Nephron (organoid): ENCODE results near the gene CAMTA1.

ENCODE experiments used
- H3K27ac Mint-ChIP-seq, 3 experiments: 2 replicates each; pipeline ENCODE4 v1.8.0; 2020; ENCODE audit warnings: mixed read lengths in 3 of 3, mild to moderate bottlenecking in 2 of 3, moderate library complexity in 1 of 3
- H3K27me3 Mint-ChIP-seq: 2 replicates; pipeline ENCODE4 v1.8.0; 2021; ENCODE audit warnings: low read depth, mild to moderate bottlenecking, moderate library complexity, mixed read lengths
- H3K36me3 Mint-ChIP-seq: 2 replicates; pipeline ENCODE4 v1.8.0; 2020; ENCODE audit warnings: low read depth, mixed read lengths
- H3K4me1 Mint-ChIP-seq: 2 replicates; pipeline ENCODE4 v1.8.0; 2020; ENCODE audit warnings: mixed read lengths
- H3K4me3 Mint-ChIP-seq, 3 experiments: 2 replicates each; pipeline ENCODE4 v1.8.0; 2020; ENCODE audit warnings: mild to moderate bottlenecking in 3 of 3, mixed read lengths in 3 of 3, moderate library complexity in 2 of 3
- H3K9me3 Mint-ChIP-seq: 2 replicates; pipeline ENCODE4 v1.8.0; 2020; ENCODE audit warnings: mixed read lengths
- TF ChIP-seq, protein P1 (sequence below), 3 experiments: fragments of 200-600 bp; sonication (generic); IDR thresholded peaks; one replicate each; pipeline ENCODE4 v1.5.0; 2021; ENCODE audit warnings: antibody characterized with exemption in 3 of 3; ENCODE audit not compliant: unreplicated experiment in 3 of 3

The CAMTA1 gene

DNA sequence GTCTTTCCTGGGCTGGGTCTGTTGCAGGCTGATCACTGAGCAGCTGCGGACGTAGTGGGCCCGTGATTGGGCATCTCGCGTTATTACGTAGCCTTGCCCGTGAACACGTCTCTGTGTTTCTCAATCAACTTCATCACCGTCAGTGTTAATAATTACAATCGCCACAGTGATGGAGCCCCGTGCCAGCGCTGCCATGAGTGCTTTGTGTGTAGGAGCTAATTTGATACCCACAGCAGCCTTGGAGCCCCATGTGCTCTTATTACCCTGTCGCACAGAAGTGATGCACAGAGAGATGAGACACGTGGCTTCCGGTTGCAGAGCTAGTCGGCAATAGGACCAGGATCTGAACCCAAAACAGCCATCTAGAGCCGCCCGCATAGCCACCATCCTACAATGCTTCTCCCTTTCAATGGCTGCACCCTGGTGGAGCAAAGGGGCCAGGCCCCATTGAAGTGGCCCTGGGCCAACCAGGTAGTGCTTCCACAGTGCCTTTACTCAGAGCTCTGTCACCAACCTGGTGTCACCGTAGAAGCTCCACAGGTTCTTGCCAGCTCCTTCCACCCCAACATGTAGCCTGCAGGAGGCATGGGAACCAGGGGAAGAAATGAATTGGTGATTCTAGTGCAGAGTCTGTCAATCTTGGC, 587.3 kb downstream of the CAMTA1 start:
- TF ChIP-seq, protein P1, sequence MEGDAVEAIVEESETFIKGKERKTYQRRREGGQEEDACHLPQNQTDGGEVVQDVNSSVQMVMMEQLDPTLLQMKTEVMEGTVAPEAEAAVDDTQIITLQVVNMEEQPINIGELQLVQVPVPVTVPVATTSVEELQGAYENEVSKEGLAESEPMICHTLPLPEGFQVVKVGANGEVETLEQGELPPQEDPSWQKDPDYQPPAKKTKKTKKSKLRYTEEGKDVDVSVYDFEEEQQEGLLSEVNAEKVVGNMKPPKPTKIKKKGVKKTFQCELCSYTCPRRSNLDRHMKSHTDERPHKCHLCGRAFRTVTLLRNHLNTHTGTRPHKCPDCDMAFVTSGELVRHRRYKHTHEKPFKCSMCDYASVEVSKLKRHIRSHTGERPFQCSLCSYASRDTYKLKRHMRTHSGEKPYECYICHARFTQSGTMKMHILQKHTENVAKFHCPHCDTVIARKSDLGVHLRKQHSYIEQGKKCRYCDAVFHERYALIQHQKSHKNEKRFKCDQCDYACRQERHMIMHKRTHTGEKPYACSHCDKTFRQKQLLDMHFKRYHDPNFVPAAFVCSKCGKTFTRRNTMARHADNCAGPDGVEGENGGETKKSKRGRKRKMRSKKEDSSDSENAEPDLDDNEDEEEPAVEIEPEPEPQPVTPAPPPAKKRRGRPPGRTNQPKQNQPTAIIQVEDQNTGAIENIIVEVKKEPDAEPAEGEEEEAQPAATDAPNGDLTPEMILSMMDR (IDR thresholded peaks at IDR 0.05; ENCODE audit: unreplicated experiment in 3 of 3), result no peak
- peaks cover 36% of the 10 kb centered on the region for H3K27me3 Mint-ChIP-seq
- H3K4me1 Mint-ChIP-seq, result peaks cover 6% of the 10 kb centered on the region
- H3K27ac Mint-ChIP-seq, result no peak overlapping the region
- H3K36me3 Mint-ChIP-seq, result no peaks in the 10 kb centered on the region
- no peak overlapping the region for H3K4me3 Mint-ChIP-seq
- no peaks in the 10 kb centered on the region for H3K9me3 Mint-ChIP-seq

DNA sequence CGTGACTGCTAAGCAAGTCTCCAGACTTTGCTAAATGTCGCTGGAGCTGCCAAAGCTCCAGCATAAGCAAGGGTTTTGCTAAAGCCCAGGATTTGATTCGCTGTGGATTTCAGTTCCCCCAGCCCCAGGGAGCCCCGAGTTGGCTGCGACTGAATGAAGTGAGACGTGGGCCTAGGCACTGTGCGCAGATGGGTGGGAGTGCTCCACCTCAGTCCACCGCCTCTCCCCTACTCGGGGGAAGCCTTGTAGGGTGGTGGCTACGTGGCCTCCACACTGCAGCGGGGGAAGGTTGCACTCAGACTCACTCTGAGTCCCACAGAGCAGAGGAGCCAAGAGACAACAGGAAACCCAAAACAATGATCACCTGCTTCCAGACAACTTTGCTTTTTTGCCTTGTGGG, 588.0 kb downstream of the CAMTA1 start:
- no peaks in the 10 kb centered on the region for H3K36me3 Mint-ChIP-seq
- no peaks in the 10 kb centered on the region for H3K9me3 Mint-ChIP-seq
- H3K4me1 Mint-ChIP-seq, result peaks cover 10% of the 10 kb centered on the region
- H3K27ac Mint-ChIP-seq, result no peak overlapping the region
- H3K27me3 Mint-ChIP-seq, result peaks cover 29% of the 10 kb centered on the region
- no peak overlapping the region for H3K4me3 Mint-ChIP-seq
- TF ChIP-seq, protein P1 (IDR thresholded peaks at IDR 0.05; ENCODE audit: unreplicated experiment in 3 of 3), result no peak

DNA sequence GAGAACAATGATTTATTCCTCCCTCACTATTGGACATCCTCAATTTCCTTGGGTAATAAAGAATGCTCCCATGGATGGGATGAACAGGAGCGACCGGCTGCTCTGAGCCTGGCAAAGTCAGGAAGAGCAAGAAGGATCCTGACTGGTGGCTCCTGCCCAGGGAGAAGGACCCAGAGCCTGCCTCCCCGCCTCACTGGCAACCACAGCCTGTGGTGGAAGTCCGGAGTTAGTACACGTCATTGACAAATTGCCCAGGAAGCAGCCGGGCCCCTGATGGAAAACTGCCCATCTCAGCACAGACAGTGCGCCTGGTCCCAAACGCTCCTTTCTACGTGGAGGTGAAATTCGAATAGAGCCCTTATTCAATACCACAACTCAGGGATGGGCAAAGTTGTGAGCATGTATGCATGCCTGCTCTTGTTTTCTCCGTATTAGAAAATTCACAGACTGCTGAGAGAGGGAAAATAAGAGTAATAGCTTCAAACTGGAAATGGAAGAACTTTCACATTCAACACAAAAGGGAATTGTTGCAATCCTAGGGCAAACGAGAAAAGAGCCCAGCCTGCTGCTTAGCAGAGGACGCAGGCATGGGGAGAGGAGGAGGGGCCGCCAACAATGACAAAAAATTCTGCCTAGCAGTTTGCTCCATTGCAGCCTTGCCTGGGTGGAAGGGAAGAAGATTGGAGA, 588.8 kb downstream of the CAMTA1 start:
- Mint-ChIP-seq H3K4me3 (no peak overlapping the region), H3K27me3 (peaks cover 29% of the 10 kb centered on the region), H3K4me1 (peaks cover 14% of the 10 kb centered on the region), H3K27ac (no peak overlapping the region), H3K36me3 (no peaks in the 10 kb centered on the region), H3K9me3 (no peaks in the 10 kb centered on the region)
- TF ChIP-seq, protein P1 (IDR thresholded peaks at IDR 0.05; ENCODE audit: unreplicated experiment in 3 of 3), result no peak

DNA sequence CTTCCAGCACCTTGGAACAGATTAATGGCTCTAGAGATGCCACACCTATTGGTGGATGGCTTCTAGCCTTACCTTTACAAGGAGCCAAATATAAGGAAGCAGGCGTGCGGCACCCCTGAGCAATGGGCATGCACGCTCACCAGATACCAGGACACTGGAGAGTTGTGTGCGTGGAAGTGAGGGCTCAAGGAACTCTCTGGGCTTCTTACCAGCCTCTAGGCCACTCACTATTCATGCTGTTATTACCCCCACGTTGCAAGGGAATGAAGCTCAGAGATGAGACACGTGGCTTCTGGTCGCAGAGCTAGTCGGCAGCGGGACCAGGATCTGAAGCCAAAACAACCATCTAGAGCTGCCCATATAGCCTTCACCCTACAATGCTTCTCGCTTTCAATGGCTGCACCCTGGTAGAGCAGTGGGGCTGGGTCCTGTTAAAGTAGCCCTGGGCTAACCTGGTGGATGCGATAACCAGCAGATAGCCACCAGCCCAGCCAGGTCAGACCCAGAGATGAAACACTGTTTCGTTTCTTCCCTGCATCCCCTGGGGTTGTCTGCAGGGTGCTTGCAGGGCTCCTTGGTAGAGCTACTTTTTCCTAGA, 589.4 kb downstream of the CAMTA1 start:
- no peak overlapping the region for H3K27ac Mint-ChIP-seq
- H3K27me3 Mint-ChIP-seq, result peaks cover 32% of the 10 kb centered on the region
- TF ChIP-seq, protein P1 (IDR thresholded peaks at IDR 0.05; ENCODE audit: unreplicated experiment in 3 of 3), result no peak
- H3K4me3 Mint-ChIP-seq, result no peak overlapping the region
- no peaks in the 10 kb centered on the region for H3K36me3 Mint-ChIP-seq
- H3K4me1 Mint-ChIP-seq, result peaks cover 20% of the 10 kb centered on the region
- H3K9me3 Mint-ChIP-seq, result no peaks in the 10 kb centered on the region

DNA sequence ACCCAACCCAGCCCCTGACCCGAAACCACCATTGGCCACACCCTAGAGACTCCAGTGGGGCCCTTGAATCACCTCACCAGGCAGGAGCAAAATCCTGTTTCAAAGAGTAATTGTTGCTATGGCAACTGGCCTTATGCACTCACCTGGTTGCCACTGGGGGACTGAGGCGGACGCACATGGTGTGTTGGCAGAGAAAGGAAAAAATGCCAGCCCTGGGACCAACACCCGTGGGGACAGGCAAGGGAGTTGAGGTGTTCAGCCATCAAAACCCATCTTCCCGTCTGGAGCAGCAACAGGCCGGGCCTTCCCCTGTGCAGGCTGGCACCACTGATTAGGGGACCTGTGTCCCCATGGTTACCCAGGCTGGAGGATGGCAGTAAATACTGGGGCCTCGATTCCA, 590.1 kb downstream of the CAMTA1 start:
- H3K9me3 Mint-ChIP-seq, result no peaks in the 10 kb centered on the region
- H3K27me3 Mint-ChIP-seq, result peaks cover 29% of the 10 kb centered on the region
- no peak overlapping the region for H3K27ac Mint-ChIP-seq
- TF ChIP-seq, protein P1 (IDR thresholded peaks at IDR 0.05; ENCODE audit: unreplicated experiment in 3 of 3), result no peak
- peaks cover 23% of the 10 kb centered on the region for H3K4me1 Mint-ChIP-seq
- no peaks in the 10 kb centered on the region for H3K36me3 Mint-ChIP-seq
- no peak overlapping the region for H3K4me3 Mint-ChIP-seq
